HG02884 (cell line): ENCODE measurements around the gene TMEM147.

ENCODE experiments used
- ATAC-seq: cut with Tn5 transposase; IDR thresholded peaks from one replicate; pipeline ENCODE4 v1.9.1; 2021; ENCODE audit warnings: mild to moderate bottlenecking, moderate library complexity; ENCODE audit not compliant: unreplicated experiment

The TMEM147 gene

DNA sequence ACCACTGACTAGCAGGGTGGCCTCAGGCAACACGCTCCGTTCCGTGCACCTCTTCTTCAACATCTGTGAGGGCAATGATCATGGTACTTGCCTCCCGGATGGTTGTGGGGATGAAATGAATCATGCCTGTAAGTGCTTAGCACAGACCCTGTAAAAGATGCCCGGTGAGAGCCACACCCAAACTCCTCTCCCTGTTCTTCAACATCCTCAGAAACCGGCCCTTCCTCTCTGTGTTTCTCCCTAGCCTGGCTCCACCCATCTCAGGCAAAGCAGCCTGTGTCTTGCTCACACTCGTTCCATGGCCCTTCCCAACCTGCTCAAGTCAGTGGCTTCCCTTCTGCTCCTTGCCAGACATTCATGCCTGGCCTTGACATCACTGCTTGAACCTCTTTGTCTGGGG, 26.1 kb upstream of the TMEM147 start:
- no peak for ATAC-seq

DNA sequence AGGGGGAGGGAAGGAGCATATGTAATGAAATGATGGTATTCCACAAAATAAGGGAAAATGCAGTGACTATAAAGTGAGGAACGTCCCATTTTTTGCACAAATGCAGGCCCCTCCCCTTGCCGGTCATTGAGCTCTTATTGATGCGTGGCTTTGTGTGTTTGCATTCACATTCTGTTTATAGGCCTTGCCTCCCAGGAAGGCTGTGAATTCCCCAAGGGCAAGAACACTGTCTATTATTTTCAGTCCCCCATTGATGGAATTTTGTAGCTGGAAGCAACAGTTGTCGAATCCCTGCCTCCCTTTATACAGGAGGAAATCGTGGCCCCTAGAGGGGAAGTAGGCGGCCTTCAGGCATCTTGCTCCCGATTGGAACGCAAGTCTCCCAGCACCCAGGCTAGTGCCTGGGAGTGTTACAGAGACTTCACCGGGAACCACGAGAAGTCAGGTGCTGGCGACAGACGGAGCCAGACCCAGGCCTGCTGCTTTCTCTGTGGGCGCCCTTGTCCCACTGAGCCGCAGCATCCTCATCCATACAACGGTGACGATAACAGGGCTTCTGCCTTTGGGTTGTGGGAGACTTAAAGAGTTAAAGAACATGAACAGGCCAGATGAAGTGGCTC, 24.2 kb upstream of the TMEM147 start:
- ATAC-seq: no peak

DNA sequence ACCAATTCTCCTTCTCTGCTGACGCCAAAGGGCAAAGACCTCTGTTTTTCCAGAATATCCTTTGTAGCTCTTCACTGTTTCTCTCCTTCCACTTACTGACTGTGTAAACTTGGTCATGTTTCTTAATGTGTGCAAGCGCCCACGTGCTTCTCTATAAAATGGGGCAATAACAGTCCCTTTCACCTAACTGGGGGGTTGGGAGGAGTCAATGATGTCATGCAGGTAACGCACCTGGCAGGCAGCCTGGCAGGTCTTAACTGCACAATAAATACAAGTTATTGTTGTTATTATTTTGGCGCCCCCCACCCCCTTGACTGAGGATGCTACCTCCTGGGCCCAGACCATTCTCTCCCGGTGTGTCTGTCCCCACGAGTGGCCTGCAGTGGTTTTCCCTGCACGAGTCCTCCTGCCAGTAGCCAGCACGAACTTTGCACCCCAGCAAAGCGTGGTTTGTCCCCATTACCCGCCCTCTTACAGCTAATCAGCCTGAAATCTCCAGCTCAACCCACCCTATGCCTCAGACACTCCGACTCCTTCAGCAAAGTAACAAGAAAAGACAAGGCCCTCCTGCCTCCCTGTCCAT, 22.6 kb upstream of the TMEM147 start:
- ATAC-seq: no peak

GRCh38 chr19:35524181-35524837, 21.1 kb upstream of the TMEM147 start:
- no peak for ATAC-seq

- no peak for ATAC-seq
Measured at GRCh38 chr19:35525873-35526272, 19.6 kb upstream of the TMEM147 start.

DNA sequence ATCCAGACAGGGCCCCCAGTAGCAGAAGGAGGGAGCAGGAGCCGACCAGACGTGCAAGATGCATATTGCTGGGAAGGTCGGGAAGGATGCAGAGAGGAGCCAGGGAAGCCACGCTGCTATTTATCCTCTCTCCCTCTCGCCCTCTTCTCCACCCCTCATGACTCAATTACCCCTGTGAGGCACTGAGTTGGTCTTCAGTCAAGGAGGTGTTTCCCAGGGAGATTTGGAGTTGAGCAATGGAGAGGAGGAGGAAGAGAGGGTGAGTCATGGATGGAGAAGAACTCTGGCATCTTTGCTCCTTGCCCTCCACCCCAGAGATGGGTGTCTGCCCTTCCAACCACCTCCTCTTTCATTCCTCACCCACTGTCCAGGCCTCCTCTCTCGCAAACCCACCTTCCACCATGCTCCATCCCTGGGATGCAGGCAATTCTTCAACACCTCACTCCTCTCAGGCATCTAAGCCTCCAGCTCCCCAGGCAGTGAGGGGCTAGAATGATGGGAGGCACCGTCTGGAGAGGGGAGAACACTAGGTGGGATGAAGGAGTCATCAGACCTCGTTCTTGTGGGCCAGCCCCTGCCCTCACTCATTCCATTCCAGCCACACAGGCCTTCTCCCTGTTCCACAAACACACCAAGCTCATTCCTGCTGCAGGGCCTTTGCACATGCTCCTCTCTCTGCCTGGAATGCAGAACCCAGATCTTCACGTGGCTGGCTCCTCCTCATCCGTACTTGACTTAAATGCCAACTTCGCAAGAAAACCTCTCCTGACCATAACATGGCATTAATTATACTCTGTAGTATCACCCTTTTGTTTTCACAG, 17.0 kb upstream of the TMEM147 start, which contains the start of gene SBSN:
Gene SBSN, minus strand, starts transcription at position 94 of the 821 bp plus-strand sequence. Its CDS starts 30 bp downstream, at position 64.
- ATAC-seq: no peak

GRCh38 chr19:35529241-35530218, 15.9 kb upstream of the TMEM147 start:
- no peak for ATAC-seq

- ATAC-seq: no peak
Measured at GRCh38 chr19:35531291-35531690, 14.1 kb upstream of the TMEM147 start.

DNA sequence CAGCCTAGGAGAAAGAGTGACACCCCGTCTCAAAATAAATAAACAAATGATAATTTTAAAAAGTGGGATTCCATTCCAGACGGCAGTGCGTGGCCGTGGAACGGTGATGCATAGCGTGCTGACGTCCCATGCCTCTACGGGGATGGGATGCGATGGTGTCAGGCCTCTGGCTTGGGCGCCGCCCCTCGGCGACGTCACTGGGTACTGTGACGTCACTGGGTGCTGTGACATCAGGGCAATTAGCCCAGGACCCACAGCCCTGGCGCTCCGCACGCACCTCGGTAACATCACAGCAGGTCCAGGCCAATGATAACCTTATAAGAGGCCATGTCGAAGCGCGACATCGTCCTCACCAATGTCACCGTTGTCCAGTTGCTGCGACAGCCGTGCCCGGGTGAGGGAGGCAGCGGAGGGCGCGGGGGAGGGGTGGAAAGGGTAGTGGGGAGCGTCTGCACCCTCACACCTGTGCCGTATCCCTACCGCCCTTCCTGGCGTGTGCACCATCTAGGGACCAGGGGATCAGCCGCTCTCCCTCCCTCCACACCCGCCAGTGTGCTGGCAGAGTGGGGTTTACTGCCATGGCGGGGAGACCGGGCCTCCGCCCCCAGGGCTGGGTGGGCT, 12.1 kb upstream of the TMEM147 start, which contains the start of gene GAPDHS:
Gene GAPDHS, plus strand, starts transcription at position 256 of the 621 bp plus-strand sequence. Its CDS starts 72 bp downstream, at position 328.
- ATAC-seq: no peak

GRCh38 chr19:35533822-35534392, 11.5 kb upstream of the TMEM147 start:
- no peak for ATAC-seq

DNA sequence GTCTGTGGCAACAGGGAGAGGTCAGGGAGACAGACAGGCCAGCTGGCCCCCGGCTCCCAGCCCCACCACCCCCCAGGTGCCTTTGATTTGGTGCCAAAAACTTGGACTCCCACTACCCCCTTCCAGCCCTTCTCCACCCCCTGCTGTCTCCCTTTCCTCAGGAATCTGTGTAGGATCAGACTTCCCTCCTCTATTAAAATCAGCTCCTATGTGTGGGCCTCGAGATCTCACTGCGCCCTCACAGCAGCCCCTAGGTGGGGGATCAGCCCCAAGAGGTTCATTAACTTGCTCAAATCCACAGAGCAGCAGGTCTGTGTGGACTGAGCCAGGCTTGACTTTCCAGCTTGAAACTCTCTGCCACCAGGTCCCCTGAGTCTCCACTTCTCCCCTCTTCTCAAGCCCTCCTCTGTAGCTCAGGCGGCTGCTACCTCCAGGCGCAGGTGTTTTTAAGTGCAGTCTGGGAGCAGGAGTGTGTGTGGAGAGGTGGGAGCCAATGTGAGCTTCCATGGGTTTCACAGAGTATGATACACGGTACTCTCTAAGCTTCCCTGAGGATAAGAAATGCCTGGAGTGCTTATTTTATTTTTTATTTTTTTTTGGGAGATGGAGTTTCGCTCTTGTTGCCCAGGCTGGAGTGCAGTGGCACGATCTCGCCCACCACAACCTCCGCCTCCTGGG, 10.5 kb upstream of the TMEM147 start:
- ATAC-seq: no peak

- ATAC-seq: no peak
Measured at GRCh38 chr19:35539314-35539713, 6.1 kb upstream of the TMEM147 start.

DNA sequence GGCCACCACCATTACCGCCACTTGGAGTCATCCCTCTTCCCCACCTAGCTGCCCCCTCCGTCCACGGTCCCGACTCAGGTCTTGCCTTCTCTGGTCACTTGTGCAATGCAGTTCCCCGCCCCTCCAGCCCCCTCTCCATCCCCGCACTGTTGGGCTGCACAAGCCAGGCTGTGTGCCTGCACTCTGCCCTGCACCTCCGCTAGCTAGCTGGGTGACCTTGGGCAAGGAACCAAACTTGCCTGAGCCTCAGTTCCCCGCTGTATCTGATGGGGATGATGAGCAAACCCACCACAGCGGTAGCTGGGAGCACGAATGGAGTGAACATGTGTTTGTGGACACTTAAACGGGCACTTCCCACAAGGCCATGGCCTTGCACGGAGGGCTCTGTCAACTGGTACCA, 5.6 kb upstream of the TMEM147 start:
- no peak for ATAC-seq

DNA sequence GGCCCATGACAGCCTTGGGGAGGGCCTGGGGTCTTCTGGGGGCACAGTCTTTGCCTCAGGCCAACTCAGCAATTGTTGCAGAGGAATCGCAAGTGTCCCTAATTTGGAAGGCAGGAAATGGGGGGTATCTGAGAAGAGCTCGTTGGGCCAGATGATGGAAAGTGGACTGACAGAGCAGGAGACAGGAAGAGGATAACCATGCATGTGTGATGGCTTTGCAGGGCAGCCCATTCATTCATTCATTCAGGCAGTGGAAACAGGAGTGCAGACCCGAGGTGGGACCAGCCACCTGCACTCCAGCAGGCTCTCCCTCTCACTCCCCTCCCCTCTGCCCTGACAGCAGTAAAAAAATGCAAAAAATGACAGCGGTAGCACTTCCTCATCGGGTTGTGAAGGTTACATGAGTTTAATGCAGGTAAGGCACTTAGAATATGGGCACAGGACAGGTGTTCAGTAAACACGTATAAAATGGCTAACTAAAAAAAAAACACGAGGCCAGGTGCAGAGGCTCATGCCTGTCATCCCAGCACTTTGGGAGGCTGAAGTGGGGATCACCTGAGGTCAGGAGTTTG, 5.0 kb upstream of the TMEM147 start:
- no peak for ATAC-seq

- ATAC-seq: no peak
Measured at GRCh38 chr19:35542209-35542608, 3.2 kb upstream of the TMEM147 start.

GRCh38 chr19:35543280-35544109, 1.9 kb upstream of the TMEM147 start:
- no peak for ATAC-seq

- no peak for ATAC-seq
Measured at GRCh38 chr19:35544110-35544802, 1.2 kb upstream of the TMEM147 start.
